NT2/D1 (cell line): Measurements from ENCODE around the gene EFCAB5.
"Not testable (repeated sequence)": the region's sequence is repeated elsewhere in the genome, so short reads cannot be mapped to it uniquely, and the experiment has no call there.

Experiments used
- SUZ12 ChIP-seq: IDR thresholded peaks from 2 replicates; pipeline ENCODE4 v1.6.1; 2011; ENCODE audit not compliant: insufficient read length, insufficient read depth; ENCODE audit errors: extremely low read depth
- YY1 ChIP-seq: IDR thresholded peaks from 2 replicates; pipeline ENCODE4 v1.6.1; 2011; ENCODE audit not compliant: insufficient read length, insufficient read depth
- ZNF274 ChIP-seq: IDR thresholded peaks from 2 replicates; pipeline ENCODE4 v1.6.1; 2011; ENCODE audit warnings: mild to moderate bottlenecking, low read depth, low read length

DNA sequence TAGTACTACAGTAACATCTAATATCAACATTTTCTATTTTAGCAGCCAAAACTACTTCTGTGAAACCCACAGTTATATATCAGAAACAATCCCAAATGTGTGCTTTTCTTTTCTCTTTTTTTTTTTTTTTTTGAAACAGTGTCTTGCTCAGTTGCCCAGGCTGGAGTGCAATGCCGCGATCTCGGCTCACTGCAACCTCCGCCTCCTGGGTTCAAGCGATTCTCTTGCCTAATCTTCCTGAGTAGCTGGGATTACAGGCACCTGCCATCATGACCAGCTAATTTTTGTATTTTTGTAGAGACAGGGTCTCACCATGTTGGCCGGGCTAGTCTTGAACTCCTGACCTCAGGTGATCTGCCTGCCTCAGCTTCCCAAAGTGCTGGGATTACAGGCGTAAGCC lies 177.2 kb downstream of the EFCAB5 start:
- not testable (repeated sequence) for TF ChIP-seq YY1, ZNF274, SUZ12
